ENCODE data around the gene FOXF2. TPM values are rescaled to one million over a fixed set of nuclear protein-coding genes. Genes with fewer than 3 reads are reported as not detected.
"Not testable (repeated sequence)": the region's sequence is repeated elsewhere in the genome, so short reads cannot be mapped to it uniquely, and the experiment has no call there.

Gene FOXF2
- 0.90 TPM for polyA plus RNA-seq (ENCODE audit: insufficient read length)

GRCh38 chr6:1389369-1390132 lies at the start of gene FOXF2:
FOXF2 (plus strand) TSS chr6:1389576; CDS start chr6:1389948, 372 bp downstream.
- no peak for DNase-seq

- no peak for DNase-seq
Measured at GRCh38 chr6:1346101-1346500, 43.3 kb upstream of the FOXF2 start.

GRCh38 chr6:1346558-1347091 lies 42.8 kb upstream of the FOXF2 start:
- DNase-seq, result no peak

- DNase-seq, result no peak
Measured at GRCh38 chr6:1347161-1347560, 42.2 kb upstream of the FOXF2 start.

GRCh38 chr6:1348675-1349074 lies 40.7 kb upstream of the FOXF2 start:
- DNase-seq, result peak; percentile 75

GRCh38 chr6:1349655-1350054 lies 39.7 kb upstream of the FOXF2 start:
- no peak for DNase-seq

GRCh38 chr6:1351381-1352008 lies 37.9 kb upstream of the FOXF2 start:
- no peak for DNase-seq

- not testable (repeated sequence) for DNase-seq
Measured at GRCh38 chr6:1355068-1355467, 34.3 kb upstream of the FOXF2 start.

GRCh38 chr6:1361717-1362116 lies 27.7 kb upstream of the FOXF2 start:
- DNase-seq, result not testable (repeated sequence)

GRCh38 chr6:1362643-1363042 lies 26.7 kb upstream of the FOXF2 start:
- no peak for DNase-seq

GRCh38 chr6:1363298-1363697 lies 26.1 kb upstream of the FOXF2 start:
- no peak for DNase-seq

- peak; percentile 54 for DNase-seq
Measured at GRCh38 chr6:1363729-1364572, 25.4 kb upstream of the FOXF2 start.

GRCh38 chr6:1364791-1365190 lies 24.6 kb upstream of the FOXF2 start:
- no peak for DNase-seq

- no peak for DNase-seq
Measured at GRCh38 chr6:1365686-1366085, 23.7 kb upstream of the FOXF2 start.

GRCh38 chr6:1367771-1368170 lies 21.6 kb upstream of the FOXF2 start:
- DNase-seq, result no peak

- no peak for DNase-seq
Measured at GRCh38 chr6:1368940-1369339, 20.4 kb upstream of the FOXF2 start.

- DNase-seq, result not testable (repeated sequence)
Measured at GRCh38 chr6:1369695-1370094, 19.7 kb upstream of the FOXF2 start.

GRCh38 chr6:1371933-1372332 lies 17.4 kb upstream of the FOXF2 start:
- DNase-seq, result no peak

- DNase-seq, result no peak
Measured at GRCh38 chr6:1372690-1373089, 16.7 kb upstream of the FOXF2 start.

GRCh38 chr6:1376653-1377052 lies 12.7 kb upstream of the FOXF2 start:
- DNase-seq, result no peak

GRCh38 chr6:1377526-1377925 lies 11.8 kb upstream of the FOXF2 start:
- no peak for DNase-seq

GRCh38 chr6:1378065-1379016 lies 11.0 kb upstream of the FOXF2 start:
- no peak for DNase-seq
